ENCODE results near the gene POU2AF1.

DNA sequence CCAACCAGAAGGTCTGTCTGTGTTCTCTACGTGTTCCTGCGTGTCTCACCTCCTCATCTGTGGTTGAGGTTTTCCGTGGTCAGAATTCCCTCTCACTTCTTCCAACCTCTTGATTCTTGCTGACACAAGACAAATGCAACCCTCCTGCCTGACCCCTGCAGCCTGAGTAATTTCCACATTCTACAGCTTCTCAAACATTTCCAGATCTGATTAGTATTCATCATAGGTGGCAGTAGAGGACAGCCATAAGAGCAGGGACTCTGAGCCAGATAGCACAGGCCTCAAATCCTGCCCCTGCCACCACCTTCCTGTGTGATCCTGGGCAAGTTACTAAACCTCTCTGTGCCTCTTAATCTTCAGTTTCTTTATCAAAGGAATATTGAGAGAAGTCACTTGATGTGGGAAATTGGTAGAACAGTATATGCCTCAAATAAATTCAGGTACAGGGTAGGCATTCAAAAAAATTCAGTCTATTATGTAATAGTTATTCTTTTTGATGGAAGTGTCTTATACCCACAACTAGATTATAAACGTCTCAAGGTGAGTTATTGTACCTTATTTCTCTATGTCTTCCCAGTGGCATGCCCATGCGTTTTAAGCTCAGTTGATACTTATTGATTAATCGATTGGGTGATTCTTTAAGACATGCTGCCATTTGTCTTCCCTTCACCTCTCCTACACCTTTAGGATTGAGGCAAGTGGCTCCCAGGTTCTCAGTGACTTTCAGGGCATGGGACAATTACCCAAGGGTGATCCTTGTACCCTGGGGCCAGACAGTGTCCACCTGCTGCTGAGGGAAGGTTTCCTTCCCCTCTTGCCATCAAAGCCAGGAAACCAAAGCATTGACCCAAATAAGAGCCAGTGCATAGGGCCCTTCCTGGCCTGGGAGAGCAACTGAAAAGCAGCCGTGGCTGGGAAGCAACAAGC lies 19.6 kb downstream of the POU2AF1 start:
- TF ChIP-seq EP300 (IDR thresholded peaks at IDR 0.05) = no peak
- TF ChIP-seq POLR2A (IDR thresholded peaks at IDR 0.05; ENCODE audit: low read depth) = no peak
- TF ChIP-seq, protein P1, sequence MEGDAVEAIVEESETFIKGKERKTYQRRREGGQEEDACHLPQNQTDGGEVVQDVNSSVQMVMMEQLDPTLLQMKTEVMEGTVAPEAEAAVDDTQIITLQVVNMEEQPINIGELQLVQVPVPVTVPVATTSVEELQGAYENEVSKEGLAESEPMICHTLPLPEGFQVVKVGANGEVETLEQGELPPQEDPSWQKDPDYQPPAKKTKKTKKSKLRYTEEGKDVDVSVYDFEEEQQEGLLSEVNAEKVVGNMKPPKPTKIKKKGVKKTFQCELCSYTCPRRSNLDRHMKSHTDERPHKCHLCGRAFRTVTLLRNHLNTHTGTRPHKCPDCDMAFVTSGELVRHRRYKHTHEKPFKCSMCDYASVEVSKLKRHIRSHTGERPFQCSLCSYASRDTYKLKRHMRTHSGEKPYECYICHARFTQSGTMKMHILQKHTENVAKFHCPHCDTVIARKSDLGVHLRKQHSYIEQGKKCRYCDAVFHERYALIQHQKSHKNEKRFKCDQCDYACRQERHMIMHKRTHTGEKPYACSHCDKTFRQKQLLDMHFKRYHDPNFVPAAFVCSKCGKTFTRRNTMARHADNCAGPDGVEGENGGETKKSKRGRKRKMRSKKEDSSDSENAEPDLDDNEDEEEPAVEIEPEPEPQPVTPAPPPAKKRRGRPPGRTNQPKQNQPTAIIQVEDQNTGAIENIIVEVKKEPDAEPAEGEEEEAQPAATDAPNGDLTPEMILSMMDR (IDR thresholded peaks at IDR 0.05) = no peak
